Measurements from ENCODE around the gene GINS1. TPM values are rescaled to one million over a fixed set of nuclear protein-coding genes. Genes with fewer than 3 reads are reported as not detected.

The GINS1 gene
- polyA plus RNA-seq, 1 donor, result 6.0 TPM

- DNase-seq, result no peak
Observed at GRCh38 chr20:25494506-25495188, 87.2 kb downstream of the GINS1 start.

- DNase-seq, result peak; percentile 11
Observed at GRCh38 chr20:25495189-25495824, 87.8 kb downstream of the GINS1 start.

- no peak for DNase-seq
Observed at GRCh38 chr20:25496165-25496967, 88.9 kb downstream of the GINS1 start.

GRCh38 chr20:25496968-25497401, 89.5 kb downstream of the GINS1 start:
- DNase-seq, result no peak

- no peak for DNase-seq
Observed at GRCh38 chr20:25497586-25498279, 90.3 kb downstream of the GINS1 start.

Other genes starting within 250 kb of the GINS1 start
- gene ENTPD6, start 212.0 kb upstream of the GINS1 start, polyA plus RNA-seq (ENCODE audit: insufficient read length), result 33.3 TPM
- gene PYGB, start 159.6 kb upstream of the GINS1 start, polyA plus RNA-seq (ENCODE audit: insufficient read length), result 25.4 TPM
- 21.1 TPM for gene ABHD12, start 16.8 kb upstream of the GINS1 start, polyA plus RNA-seq (ENCODE audit: insufficient read length)
- 19.4 TPM for gene NINL, start 177.9 kb downstream of the GINS1 start, polyA plus RNA-seq (ENCODE audit: insufficient read length)
- gene NANP, start 216.3 kb downstream of the GINS1 start, polyA plus RNA-seq (ENCODE audit: insufficient read length), result 2.4 TPM